ENCODE measurements around the gene KIF6.

DNA sequence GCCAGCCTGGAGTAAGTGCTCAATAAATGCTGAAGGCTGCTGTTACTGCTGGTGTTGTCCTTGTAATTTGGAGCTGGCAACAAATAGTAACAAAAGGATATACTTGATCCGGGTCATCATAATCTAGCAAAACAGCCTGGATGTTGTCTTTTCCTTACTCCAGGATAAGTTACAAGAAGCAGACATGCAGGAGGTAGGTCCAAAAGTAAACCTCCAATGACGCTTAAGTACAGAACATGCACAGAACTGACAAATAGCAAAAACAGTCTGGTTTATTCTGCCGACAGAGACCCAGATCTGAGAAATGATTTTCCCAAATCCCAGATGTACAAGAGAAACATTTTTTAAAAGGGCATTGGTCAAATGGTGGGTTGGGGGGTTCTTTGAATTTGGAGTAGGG lies 309.7 kb downstream of the KIF6 start:
- TF ChIP-seq, protein P1, sequence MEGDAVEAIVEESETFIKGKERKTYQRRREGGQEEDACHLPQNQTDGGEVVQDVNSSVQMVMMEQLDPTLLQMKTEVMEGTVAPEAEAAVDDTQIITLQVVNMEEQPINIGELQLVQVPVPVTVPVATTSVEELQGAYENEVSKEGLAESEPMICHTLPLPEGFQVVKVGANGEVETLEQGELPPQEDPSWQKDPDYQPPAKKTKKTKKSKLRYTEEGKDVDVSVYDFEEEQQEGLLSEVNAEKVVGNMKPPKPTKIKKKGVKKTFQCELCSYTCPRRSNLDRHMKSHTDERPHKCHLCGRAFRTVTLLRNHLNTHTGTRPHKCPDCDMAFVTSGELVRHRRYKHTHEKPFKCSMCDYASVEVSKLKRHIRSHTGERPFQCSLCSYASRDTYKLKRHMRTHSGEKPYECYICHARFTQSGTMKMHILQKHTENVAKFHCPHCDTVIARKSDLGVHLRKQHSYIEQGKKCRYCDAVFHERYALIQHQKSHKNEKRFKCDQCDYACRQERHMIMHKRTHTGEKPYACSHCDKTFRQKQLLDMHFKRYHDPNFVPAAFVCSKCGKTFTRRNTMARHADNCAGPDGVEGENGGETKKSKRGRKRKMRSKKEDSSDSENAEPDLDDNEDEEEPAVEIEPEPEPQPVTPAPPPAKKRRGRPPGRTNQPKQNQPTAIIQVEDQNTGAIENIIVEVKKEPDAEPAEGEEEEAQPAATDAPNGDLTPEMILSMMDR (IDR thresholded peaks at IDR 0.05 in 4 of 5, conservative IDR thresholded peaks at IDR 0.05 in 1 of 5), result no peak
- no peak for TF ChIP-seq POLR2A (IDR thresholded peaks at IDR 0.05)

Data from gastrocnemius medialis (tissue), 4 donors.